Activated CD8-positive, alpha-beta memory T cell treated with anti-CD3 and anti-CD28 coated beads for 48 hours (primary cell): ENCODE results near the gene BEAN1.

Source experiments
- DNase-seq, 3 experiments: peaks; one replicate each; pipeline ENCODE4 v3.0.0-alpha.2; 2020; ENCODE audit warnings: low read depth in 2 of 3, low spot score in 2 of 3

The BEAN1 gene

GRCh38 chr16:66519482-66520373, 92.6 kb downstream of the BEAN1 start:
- no peak for DNase-seq

GRCh38 chr16:66520406-66521170, 93.5 kb downstream of the BEAN1 start:
- DNase-seq = no peak

- no peak for DNase-seq
These were observed 94.2 kb downstream of the BEAN1 start for GRCh38 chr16:66521252-66521713.

- peak; percentile 75 to 90 (median 88) for DNase-seq
These were observed 95.1 kb downstream of the BEAN1 start for GRCh38 chr16:66521951-66522771.

GRCh38 chr16:66522816-66523590, 95.9 kb downstream of the BEAN1 start:
- no peak for DNase-seq

- DNase-seq = no peak
These were observed 96.8 kb downstream of the BEAN1 start for GRCh38 chr16:66523861-66524354.

- DNase-seq = no peak
These were observed 97.6 kb downstream of the BEAN1 start for GRCh38 chr16:66524601-66525164.

GRCh38 chr16:66525396-66526180, 98.5 kb downstream of the BEAN1 start:
- no peak for DNase-seq

- no peak for DNase-seq
These were observed 101.2 kb downstream of the BEAN1 start for GRCh38 chr16:66528294-66528693.

- no peak for DNase-seq
These were observed 102.4 kb downstream of the BEAN1 start for GRCh38 chr16:66529475-66529874.
